Measurements from ENCODE around the gene LRFN2. TPM values are rescaled to one million over a fixed set of nuclear protein-coding genes. Genes with fewer than 3 reads are reported as not detected.

Gene LRFN2
- polyA plus RNA-seq, 1 of the 3 experiments (the other 2 are of a cell fraction): 0.02 TPM

- TF ChIP-seq MAX (IDR thresholded peaks at IDR 0.05; ENCODE audit: low read depth): no peak
- no peak for TF ChIP-seq IRF3 (IDR thresholded peaks at IDR 0.05; ENCODE audit: low read depth, low read length)
- TF ChIP-seq MEF2A (IDR thresholded peaks at IDR 0.05; ENCODE audit: borderline replicate concordance, low read depth): no peak
- TF ChIP-seq EP300 (IDR thresholded peaks at IDR 0.05; ENCODE audit: borderline replicate concordance in 1 of 2, low read depth in 1 of 2, low read length in 1 of 2): no peak
- TF ChIP-seq NFIC (IDR thresholded peaks at IDR 0.05; ENCODE audit: borderline replicate concordance): no peak
Measured at GRCh38 chr6:40485795-40486194, 101.4 kb downstream of the LRFN2 start (continued).

- Histone ChIP-seq H3K9me3 (no peaks in the 10 kb centered on the region), H3K4me1 (ENCODE audit: control insufficient read depth in 1 of 2, insufficient read depth in 2 of 2, low read depth in 1 of 2, low read length in 1 of 2) (peaks cover 0 to 70% of the 10 kb centered on the region in 2 experiments; a peak in 3 of 4 replicates), H2AFZ (ENCODE audit: low read depth) (no peak overlapping the region), H3K27ac (ENCODE audit: low read depth in 2 of 2, low read length in 1 of 2) (peak overlapping the region in 1 of 2 experiments; percentile 94; a peak in 2 of 4 replicates), H3K4me2 (no peak overlapping the region), H3K79me2 (ENCODE audit: insufficient read depth) (no peaks in the 10 kb centered on the region), H3K36me3 (replicated peaks in 1 of 2; ENCODE audit: control insufficient read depth in 1 of 2, insufficient read depth in 2 of 2, low read length in 1 of 2) (no peaks in the 10 kb centered on the region), H3K27me3 (ENCODE audit: insufficient read depth) (no peaks in the 10 kb centered on the region), H3F3A (replicated peaks; ENCODE audit: insufficient read depth) (no peaks in the 10 kb centered on the region), H3K9ac (no peak overlapping the region), H4K20me1 (ENCODE audit: insufficient read depth) (no peaks in the 10 kb centered on the region), H3K4me3 (ENCODE audit: low read depth in 2 of 2, low read length in 1 of 2) (no peak overlapping the region), H3K9me2 (no peaks in the 10 kb centered on the region)
- WGBS (ENCODE audit: low lambda C conversion rate): 0% methylated on average over 2 of the region's 2 CpGs
- DNase-seq: peak; percentile 64
- ChIA-PET POLR2A (interaction anchor here (0.5 to 0.9 kb wide), 2 partner anchors 41 to 956 kb away, joined by 3 to 4 read pairs; no protein-coding TSS in a partner anchor), CTCF (interaction anchor here (0.6 to 1.5 kb wide), 5 partner anchors 40 to 432 kb away, joined by 3 to 4 read pairs (median 4); no protein-coding TSS in a partner anchor)
- no peak for TF ChIP-seq USF2 (IDR thresholded peaks at IDR 0.05; ENCODE audit: borderline replicate concordance, low read depth, low read length)
- TF ChIP-seq PBX3 (IDR thresholded peaks at IDR 0.05): no peak
- no peak for TF ChIP-seq SIN3A (IDR thresholded peaks at IDR 0.05; ENCODE audit: borderline replicate concordance, low read depth, low read length)
- TF ChIP-seq RAD21 (IDR thresholded peaks at IDR 0.05; ENCODE audit: low read length): no peak
- TF ChIP-seq JUND (IDR thresholded peaks at IDR 0.05): no peak
- TF ChIP-seq FOXM1 (IDR thresholded peaks at IDR 0.05; ENCODE audit: low read depth): no peak
- no peak for TF ChIP-seq POLR2AphosphoS5 (IDR thresholded peaks at IDR 0.05; ENCODE audit: low read depth, low read length)
- no peak for TF ChIP-seq IRF3 (IDR thresholded peaks at IDR 0.05; ENCODE audit: low read depth, low read length)
- no peak for TF ChIP-seq RFX5 (IDR thresholded peaks at IDR 0.05; ENCODE audit: low read length)
- TF ChIP-seq MEF2A (IDR thresholded peaks at IDR 0.05; ENCODE audit: borderline replicate concordance, low read depth): no peak
- no peak for TF ChIP-seq CTCF (IDR thresholded peaks at IDR 0.05)
- TF ChIP-seq USF1 (IDR thresholded peaks at IDR 0.05; ENCODE audit: borderline replicate concordance, low read depth): no peak
- no peak for TF ChIP-seq EZH2phosphoT487 (IDR thresholded peaks at IDR 0.05; ENCODE audit: borderline replicate concordance, low read depth)
- TF ChIP-seq TAF1 (IDR thresholded peaks at IDR 0.05; ENCODE audit: borderline replicate concordance, low read depth, low read length): no peak
- TF ChIP-seq GABPA (IDR thresholded peaks at IDR 0.05; ENCODE audit: low read depth): no peak
- no peak for TF ChIP-seq TEAD4 (IDR thresholded peaks at IDR 0.05; ENCODE audit: borderline replicate concordance, insufficient read depth)
- peak; percentile 35 for TF ChIP-seq CHD2 (IDR thresholded peaks at IDR 0.05; ENCODE audit: low read length, partially characterized antibody)
- TF ChIP-seq TCF12 (IDR thresholded peaks at IDR 0.05): peak; percentile 11; the same call in 1 of the 2 replicates
- TF ChIP-seq RCOR1 (IDR thresholded peaks at IDR 0.05; ENCODE audit: low read length): peak; percentile 62; the same call in 1 of the 2 replicates
- peak; percentile 69 for TF ChIP-seq GATA2 (CRISPR knock-in tag; IDR thresholded peaks at IDR 0.05)
- no peak for TF ChIP-seq NRF1 (IDR thresholded peaks at IDR 0.05; ENCODE audit: low read depth, low read length)
- TF ChIP-seq FOXJ3 (CRISPR knock-in tag; IDR thresholded peaks at IDR 0.05): 0 out of 2 replicates have a peak, but pooled peaks have one; percentile 36
- TF ChIP-seq NFIC (IDR thresholded peaks at IDR 0.05; ENCODE audit: borderline replicate concordance): no peak
Measured at GRCh38 chr6:40485300-40485699, 101.9 kb downstream of the LRFN2 start.
